Adrenal gland (tissue), 12 donors: ENCODE measurements around the gene FARP1. TPM values are rescaled to one million over a fixed set of nuclear protein-coding genes. Genes with fewer than 3 reads are reported as not detected.

Experiments used
- DNase-seq, 7 donors: peaks; one replicate each; pipeline ENCODE4 v3.0.0-alpha.2; 2019 to 2020
- H3K27ac ChIP-seq, 5 donors: fragments of 200-600 bp; sonication (generic) in 4 of 5; 1 replicate in 3 of 5; 2 replicates in 2 of 5; pipeline versions ENCODE4 v1.5.1 to v1.8.0; 2016 to 2020; ENCODE audit warnings: mild to moderate bottlenecking in 1 of 5
- H3K27me3 ChIP-seq: fragments of 200-600 bp; 2 replicates; pipeline ENCODE4 v1.8.0; 2021
- H3K36me3 ChIP-seq, 2 donors: fragments of 200-600 bp; replicated peaks in 1 of 2; 1 replicate in 1 of 2; 2 replicates in 1 of 2; pipeline versions ENCODE4 v1.5.1 to v1.8.0; 2018 to 2022
- H3K4me1 ChIP-seq, 2 donors: fragments of 200-600 bp; replicated peaks in 1 of 2; 1 replicate in 1 of 2; 2 replicates in 1 of 2; pipeline versions ENCODE4 v1.5.1 to v1.8.0; 2018 to 2021
- H3K4me3 ChIP-seq, 4 donors: fragments of 200-600 bp; sonication (generic) in 3 of 4; one replicate each; pipeline ENCODE4 v1.5.1; 2016 to 2018
- H3K9me3 ChIP-seq, 3 donors: fragments of 200-600 bp; sonication (generic) in 1 of 3; replicated peaks in 1 of 3; 1 replicate in 2 of 3; 2 replicates in 1 of 3; pipeline versions ENCODE4 v1.5.1 to v1.8.0; 2016 to 2021
- POLR2A ChIP-seq, 2 donors: fragments of 450-650 bp; IDR thresholded peaks; one replicate each; pipeline ENCODE4 v1.6.1; 2017; ENCODE audit warnings: antibody characterized with exemption in 2 of 2, mild to moderate bottlenecking in 2 of 2, moderate library complexity in 1 of 2
- WGBS, 4 donors: extraction: QIAGEN DNeasy Blood & Tissue Kit in 2 of 4; methylation state at CpG; one replicate each; pipeline versions ENCODE4 v1.1.5 to v1.1.7; 2013 to 2017; 5-methylcytosine and 5-hydroxymethylcytosine counted together
- intact Hi-C, 2 donors: fragments of 100-400 bp; cut with DNase I; formaldehyde crosslinking; loops; one replicate each; pipeline versions ENCODE4 v1.14.1 to v1.15.0; 2022 to 2023
- polyA plus RNA-seq, 3 donors: library from polyadenylated mRNA; stranded (reverse); fragments of 200-250 nt in 2 of 3; fragments of 350-450 nt in 1 of 3; fragmentation: Illumina TruSeq in 1 of 3; extraction: RNeasy Lipid Tissue Mini Kit (QIAGEN cat#74804) in 1 of 3; gene quantifications; one replicate each; pipeline ENCODE4 v1.2.3, GENCODE V29; 2013 to 2014
- total RNA-seq, 9 donors: library from RNA; depleted of rRNA in 4 of 9; stranded (reverse); fragments of >200 nt in 4 of 9; fragments of 120-200 nt in 1 of 9; fragmentation: NEBNext Ultra II Directional in 1 of 9; extraction: Animal tissue kit (Norgen Biotek cat#: 25700) in 1 of 9; gene quantifications; one replicate each; pipeline versions ENCODE4 v1.1.0 to v1.2.4, GENCODE V29; 2013 to 2023
- TF ChIP-seq, protein P1 (sequence below), 6 experiments: fragments of 450-650 bp in 4 of 6; fragments of 200-600 bp in 2 of 6; sonication (generic) in 1 of 6; IDR thresholded peaks; 1 replicate in 5 of 6; 2 replicates in 1 of 6; pipeline versions ENCODE4 v1.5.1 to v1.8.0; 2016 to 2021; ENCODE audit warnings: antibody characterized with exemption in 6 of 6, mild to moderate bottlenecking in 2 of 6, moderate library complexity in 1 of 6
- donor health status: healthy with polysubstance abuse.
- donor health status: Bipolar disorder and iron deficiency.
- donor health status: DM: yes; HTN: yes; CAD: no.
- donor health status: DM: no; HTN: no; CAD: no.
- donor health status: DM: no; HTN: no; CAD: no.
- donor health status: DM: yes; HTN: yes; CAD: no.

Gene FARP1
- total and polyA plus RNA-seq, 12 donors: 27.1 to 304 (median 71.6) TPM

DNA sequence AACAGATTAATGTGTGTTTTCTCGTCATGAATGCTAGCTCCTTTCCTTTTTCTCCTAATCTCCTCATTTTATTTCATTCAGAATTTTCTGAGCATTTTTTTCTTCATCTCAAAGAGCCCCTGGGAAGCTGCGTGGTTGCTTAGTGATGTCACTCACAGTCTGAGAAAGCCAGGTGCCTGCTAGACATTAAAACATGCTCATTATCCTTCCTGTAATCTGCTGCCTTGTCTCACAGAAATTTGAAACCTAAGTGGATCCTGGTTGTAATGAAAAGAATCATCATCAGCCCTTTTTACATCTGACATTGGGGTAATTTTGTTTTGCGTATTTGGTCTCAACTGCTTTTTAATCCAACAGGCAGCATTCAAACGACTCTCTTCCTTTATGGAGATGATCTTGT lies 142.4 kb downstream of the FARP1 start:
- TF ChIP-seq, protein P1, sequence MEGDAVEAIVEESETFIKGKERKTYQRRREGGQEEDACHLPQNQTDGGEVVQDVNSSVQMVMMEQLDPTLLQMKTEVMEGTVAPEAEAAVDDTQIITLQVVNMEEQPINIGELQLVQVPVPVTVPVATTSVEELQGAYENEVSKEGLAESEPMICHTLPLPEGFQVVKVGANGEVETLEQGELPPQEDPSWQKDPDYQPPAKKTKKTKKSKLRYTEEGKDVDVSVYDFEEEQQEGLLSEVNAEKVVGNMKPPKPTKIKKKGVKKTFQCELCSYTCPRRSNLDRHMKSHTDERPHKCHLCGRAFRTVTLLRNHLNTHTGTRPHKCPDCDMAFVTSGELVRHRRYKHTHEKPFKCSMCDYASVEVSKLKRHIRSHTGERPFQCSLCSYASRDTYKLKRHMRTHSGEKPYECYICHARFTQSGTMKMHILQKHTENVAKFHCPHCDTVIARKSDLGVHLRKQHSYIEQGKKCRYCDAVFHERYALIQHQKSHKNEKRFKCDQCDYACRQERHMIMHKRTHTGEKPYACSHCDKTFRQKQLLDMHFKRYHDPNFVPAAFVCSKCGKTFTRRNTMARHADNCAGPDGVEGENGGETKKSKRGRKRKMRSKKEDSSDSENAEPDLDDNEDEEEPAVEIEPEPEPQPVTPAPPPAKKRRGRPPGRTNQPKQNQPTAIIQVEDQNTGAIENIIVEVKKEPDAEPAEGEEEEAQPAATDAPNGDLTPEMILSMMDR (IDR thresholded peaks at IDR 0.05): no peak
- no peak for TF ChIP-seq POLR2A (IDR thresholded peaks at IDR 0.05)
- no peaks in the 10 kb centered on the region for H3K36me3 ChIP-seq
- intact Hi-C loops: no loop called here
- no peak for DNase-seq
- no peak overlapping the region for H3K4me3 ChIP-seq
- H3K27ac ChIP-seq: peak overlapping the region in 1 of 5 donors; percentile 47
- no peaks in the 10 kb centered on the region for H3K27me3 ChIP-seq
- H3K4me1 ChIP-seq: no peaks in the 10 kb centered on the region
- 72 to 82% (median 77%) methylated on average over 4 of the region's 4 CpGs for WGBS, 4 donors
- no peaks in the 10 kb centered on the region for H3K9me3 ChIP-seq

DNA sequence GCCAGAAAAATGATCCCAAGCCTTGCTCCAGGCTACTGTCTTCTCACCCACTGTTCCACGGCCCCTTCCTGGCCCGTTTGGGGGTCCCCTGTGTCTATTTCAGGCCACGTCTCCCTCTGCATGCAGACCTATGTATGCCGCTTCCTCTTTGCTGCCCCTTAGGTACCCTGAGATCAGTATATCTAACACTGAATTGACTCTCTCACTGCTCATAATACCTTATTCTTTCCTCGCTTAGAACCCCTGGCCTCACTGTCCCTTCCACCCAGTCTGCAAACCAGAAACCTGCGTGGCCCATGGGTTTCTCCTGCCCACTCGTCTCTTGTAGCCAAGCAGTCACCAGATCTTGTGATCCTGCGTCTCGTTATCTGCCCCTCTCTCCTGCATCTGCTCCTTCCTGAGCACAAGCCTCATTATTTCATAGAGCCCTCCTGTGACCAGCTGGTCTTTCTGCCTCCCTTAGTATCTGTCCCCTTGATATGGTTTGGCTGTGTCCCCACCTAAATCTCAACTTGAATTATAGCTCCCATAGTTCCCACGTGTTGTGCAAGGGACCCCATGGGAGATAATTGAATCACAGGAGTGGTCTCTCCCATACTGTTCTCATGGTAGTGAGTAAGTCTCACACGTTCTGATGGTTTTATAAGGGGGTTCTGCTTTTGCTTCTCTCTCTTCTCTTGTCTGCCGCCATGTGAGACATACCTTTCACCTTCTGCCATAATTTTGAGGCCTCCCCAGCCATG lies 143.1 kb downstream of the FARP1 start:
- no peak for TF ChIP-seq POLR2A (IDR thresholded peaks at IDR 0.05)
- TF ChIP-seq, protein P1 (IDR thresholded peaks at IDR 0.05): no peak
- 87 to 90% (median 89%) methylated on average over 12 of the region's 12 CpGs for WGBS, 4 donors
- Histone ChIP-seq H3K9me3 (no peaks in the 10 kb centered on the region), H3K4me3 (no peak overlapping the region), H3K36me3 (no peaks in the 10 kb centered on the region), H3K27ac (peak overlapping the region in 1 of 5 donors; percentile 47), H3K4me1 (no peaks in the 10 kb centered on the region), H3K27me3 (no peaks in the 10 kb centered on the region)
- intact Hi-C loops: no loop called here
- no peak for DNase-seq

DNA sequence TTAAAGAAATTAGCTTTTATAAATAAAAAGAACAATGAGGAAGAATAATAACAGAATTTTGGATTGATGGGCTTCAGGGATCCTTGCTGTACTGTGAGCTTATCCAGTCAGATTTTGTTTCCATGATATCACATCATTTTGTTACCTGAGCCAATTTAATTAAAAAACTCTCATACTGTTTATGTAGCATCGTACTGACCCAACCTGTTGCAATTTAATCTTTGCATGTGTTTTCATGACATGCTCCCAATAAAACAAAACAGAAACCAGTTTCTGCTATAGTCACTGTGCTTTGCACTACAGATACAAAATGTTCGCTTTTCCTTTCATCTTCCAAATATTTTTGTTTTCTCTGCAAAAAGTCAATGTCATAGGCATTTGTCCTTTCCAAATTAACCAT lies 143.9 kb downstream of the FARP1 start:
- H3K27ac ChIP-seq: no peak overlapping the region
- no peak overlapping the region for H3K4me3 ChIP-seq
- WGBS, 4 donors: 37 to 61% (median 55%) methylated on average over 2 of the region's 2 CpGs
- no peak for TF ChIP-seq POLR2A (IDR thresholded peaks at IDR 0.05)
- TF ChIP-seq, protein P1 (IDR thresholded peaks at IDR 0.05): no peak
- H3K36me3 ChIP-seq: no peaks in the 10 kb centered on the region
- H3K9me3 ChIP-seq: no peaks in the 10 kb centered on the region
- DNase-seq: no peak
- H3K4me1 ChIP-seq: no peaks in the 10 kb centered on the region
- intact Hi-C loops: no loop called here
- H3K27me3 ChIP-seq: no peaks in the 10 kb centered on the region

DNA sequence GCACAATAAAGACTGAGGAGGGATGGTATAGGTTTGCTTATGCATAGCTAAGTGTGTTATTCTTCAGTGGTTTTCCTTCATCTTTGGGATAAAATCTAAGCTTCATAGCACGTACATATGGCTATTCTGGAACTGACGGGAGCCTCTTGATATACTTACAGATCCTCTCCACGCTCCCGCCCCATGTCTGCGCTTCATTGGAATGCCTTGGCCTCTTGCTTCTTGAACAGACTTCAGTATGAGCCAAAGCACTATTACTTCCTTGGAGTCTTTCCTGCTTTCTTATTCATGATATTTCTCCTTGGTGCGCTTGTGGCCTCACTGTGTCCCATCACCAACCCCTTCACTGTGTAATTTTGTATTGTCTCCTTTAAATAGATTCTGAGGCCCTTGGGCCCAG lies 145.3 kb downstream of the FARP1 start:
- no peak for TF ChIP-seq POLR2A (IDR thresholded peaks at IDR 0.05)
- TF ChIP-seq, protein P1 (IDR thresholded peaks at IDR 0.05): no peak
- Histone ChIP-seq H3K4me1 (no peaks in the 10 kb centered on the region), H3K27ac (no peak overlapping the region), H3K36me3 (no peaks in the 10 kb centered on the region), H3K9me3 (no peaks in the 10 kb centered on the region), H3K27me3 (no peaks in the 10 kb centered on the region), H3K4me3 (no peak overlapping the region)
- no peak for DNase-seq
- 96 to 97% (median 96%) methylated on average over 6 of the region's 6 CpGs for WGBS, 4 donors
- intact Hi-C loops: no loop called here
